Raji (cell line): ENCODE measurements around the gene ERGIC3.

Experiments used
- POLR2A ChIP-seq: IDR thresholded peaks from 2 replicates; pipeline ENCODE4 v1.6.1; 2011; ENCODE audit warnings: low read depth, low read length, control low read depth; ENCODE audit not compliant: insufficient read depth

ERGIC3 gene

GRCh38 chr20:35547329-35547728 lies 5.5 kb downstream of the ERGIC3 start:
- TF ChIP-seq POLR2A = no peak

- no peak for TF ChIP-seq POLR2A
Measured at GRCh38 chr20:35551503-35551902, 9.6 kb downstream of the ERGIC3 start.

- TF ChIP-seq POLR2A = no peak
Measured at GRCh38 chr20:35552914-35553313, 11.0 kb downstream of the ERGIC3 start.

- TF ChIP-seq POLR2A = no peak
Measured at GRCh38 chr20:35555951-35556645, 14.2 kb downstream of the ERGIC3 start.

GRCh38 chr20:35556871-35557270 lies 15.0 kb downstream of the ERGIC3 start:
- TF ChIP-seq POLR2A = no peak

- no peak for TF ChIP-seq POLR2A
Measured at GRCh38 chr20:35558451-35558850, 16.6 kb downstream of the ERGIC3 start.

GRCh38 chr20:35559042-35559693 lies 17.3 kb downstream of the ERGIC3 start:
- no peak for TF ChIP-seq POLR2A

- no peak for TF ChIP-seq POLR2A
Measured at GRCh38 chr20:35560105-35560511, 18.2 kb downstream of the ERGIC3 start.

- TF ChIP-seq POLR2A = no peak
Measured at GRCh38 chr20:35560541-35560940, 18.7 kb downstream of the ERGIC3 start.

- no peak for TF ChIP-seq POLR2A
Measured at GRCh38 chr20:35561268-35561667, 19.4 kb downstream of the ERGIC3 start.

GRCh38 chr20:35561671-35562070 lies 19.8 kb downstream of the ERGIC3 start:
- no peak for TF ChIP-seq POLR2A

GRCh38 chr20:35562541-35563110 lies 20.7 kb downstream of the ERGIC3 start:
- TF ChIP-seq POLR2A = no peak

GRCh38 chr20:35563834-35564233 lies 22.0 kb downstream of the ERGIC3 start:
- no peak for TF ChIP-seq POLR2A

- TF ChIP-seq POLR2A = no peak
Measured at GRCh38 chr20:35564905-35565304, 23.0 kb downstream of the ERGIC3 start.

GRCh38 chr20:35568645-35569044 lies 26.8 kb downstream of the ERGIC3 start:
- no peak for TF ChIP-seq POLR2A

GRCh38 chr20:35571555-35571954 lies 29.7 kb downstream of the ERGIC3 start:
- no peak for TF ChIP-seq POLR2A
